Parathyroid adenoma (tissue), 2 donors: Measurements from ENCODE around the gene ACTL6B.
"Not testable (repeated sequence)": the region's sequence is repeated elsewhere in the genome, so short reads cannot be mapped to it uniquely, and the experiment has no call there.

Experiments used
- H2AFZ ChIP-seq: fragments of 300-600 bp; sonication (generic); one replicate; pipeline ENCODE4 v1.7.0; 2017; ENCODE audit warnings: antibody characterized with exemption, mild to moderate bottlenecking
- H3K27ac ChIP-seq: fragments of 300-600 bp; sonication (generic); one replicate; pipeline ENCODE4 v1.7.0; 2017
- H3K27me3 ChIP-seq: fragments of 300-600 bp; sonication (generic); one replicate; pipeline ENCODE4 v1.7.0; 2017; ENCODE audit warnings: low read length; ENCODE audit not compliant: control insufficient read depth, insufficient read depth
- H3K36me3 ChIP-seq: fragments of 300-600 bp; sonication (generic); one replicate; pipeline ENCODE4 v1.7.0; 2017; ENCODE audit warnings: low read length; ENCODE audit not compliant: control insufficient read depth, insufficient read depth
- H3K4me1 ChIP-seq: fragments of 300-600 bp; sonication (generic); one replicate; pipeline ENCODE4 v1.7.0; 2017; ENCODE audit warnings: control low read depth
- H3K4me2 ChIP-seq: fragments of 300-600 bp; sonication (generic); one replicate; pipeline ENCODE4 v1.7.0; 2017; ENCODE audit warnings: low read length
- H3K4me3 ChIP-seq: fragments of 300-600 bp; sonication (generic); one replicate; pipeline ENCODE4 v1.7.0; 2017; ENCODE audit warnings: low read depth, low read length
- H3K79me2 ChIP-seq: fragments of 300-600 bp; sonication (generic); one replicate; pipeline ENCODE4 v1.7.0; 2017; ENCODE audit warnings: control low read depth
- H3K9ac ChIP-seq: fragments of 300-600 bp; sonication (generic); one replicate; pipeline ENCODE4 v1.7.0; 2017; ENCODE audit warnings: mild to moderate bottlenecking
- H3K9me3 ChIP-seq: fragments of 300-600 bp; sonication (generic); one replicate; pipeline ENCODE4 v1.7.0; 2017; ENCODE audit warnings: low read length; ENCODE audit not compliant: control insufficient read depth
- TF ChIP-seq, protein P1 (sequence below): fragments of 300-600 bp; sonication (generic); IDR thresholded peaks from one replicate; pipeline ENCODE4 v1.7.0; 2017; ENCODE audit warnings: antibody characterized with exemption, mild to moderate bottlenecking
- donor health status: primary hyperparathyroidism.

Gene ACTL6B

GRCh38 chr7:100655908-100656674, at the start of gene ACTL6B:
Gene ACTL6B (minus strand): TSS chr7:100656448. CDS start chr7:100656354, 94 bp downstream.
- Histone ChIP-seq H3K4me2 (peak within 1 kb of the TSS; percentile 6), H3K4me3 (no peak within 1 kb of the TSS), H2AFZ (peak within 1 kb of the TSS; percentile 98), H3K9me3 (no peaks in the 10 kb centered on the region), H3K4me1 (peaks cover 4% of the 10 kb centered on the region), H3K27ac (peak within 1 kb of the TSS; percentile 47), H3K9ac (peak within 1 kb of the TSS; percentile 28), H3K79me2 (no peaks in the 10 kb centered on the region), H3K36me3 (no peaks in the 10 kb centered on the region), H3K27me3 (no peaks in the 10 kb centered on the region)
- TF ChIP-seq, protein P1, sequence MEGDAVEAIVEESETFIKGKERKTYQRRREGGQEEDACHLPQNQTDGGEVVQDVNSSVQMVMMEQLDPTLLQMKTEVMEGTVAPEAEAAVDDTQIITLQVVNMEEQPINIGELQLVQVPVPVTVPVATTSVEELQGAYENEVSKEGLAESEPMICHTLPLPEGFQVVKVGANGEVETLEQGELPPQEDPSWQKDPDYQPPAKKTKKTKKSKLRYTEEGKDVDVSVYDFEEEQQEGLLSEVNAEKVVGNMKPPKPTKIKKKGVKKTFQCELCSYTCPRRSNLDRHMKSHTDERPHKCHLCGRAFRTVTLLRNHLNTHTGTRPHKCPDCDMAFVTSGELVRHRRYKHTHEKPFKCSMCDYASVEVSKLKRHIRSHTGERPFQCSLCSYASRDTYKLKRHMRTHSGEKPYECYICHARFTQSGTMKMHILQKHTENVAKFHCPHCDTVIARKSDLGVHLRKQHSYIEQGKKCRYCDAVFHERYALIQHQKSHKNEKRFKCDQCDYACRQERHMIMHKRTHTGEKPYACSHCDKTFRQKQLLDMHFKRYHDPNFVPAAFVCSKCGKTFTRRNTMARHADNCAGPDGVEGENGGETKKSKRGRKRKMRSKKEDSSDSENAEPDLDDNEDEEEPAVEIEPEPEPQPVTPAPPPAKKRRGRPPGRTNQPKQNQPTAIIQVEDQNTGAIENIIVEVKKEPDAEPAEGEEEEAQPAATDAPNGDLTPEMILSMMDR = no peak

DNA sequence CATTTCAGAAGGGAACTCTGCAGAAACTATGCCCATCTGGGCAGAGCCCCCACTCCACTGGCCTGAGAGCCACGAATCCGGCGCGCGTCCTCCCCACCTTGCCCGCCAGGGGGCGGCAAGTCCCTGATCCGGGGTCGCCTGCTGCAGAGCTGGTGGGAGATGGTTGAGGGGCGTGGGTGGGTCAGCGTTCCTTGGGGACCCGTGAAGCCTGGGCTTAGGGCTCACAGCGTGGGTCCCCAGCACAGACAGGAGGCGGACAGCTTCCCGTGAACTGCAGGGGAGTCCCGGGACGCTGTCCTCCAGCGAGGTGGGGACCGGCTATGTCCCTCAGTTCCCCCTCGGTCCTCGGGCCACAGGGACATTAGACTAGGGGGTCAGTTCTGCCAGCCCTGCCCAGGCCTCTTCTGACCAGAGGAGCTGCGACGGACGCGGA, 49.1 kb upstream of the ACTL6B start:
- H3K4me2 ChIP-seq = peak overlapping the region; percentile 87
- TF ChIP-seq, protein P1 = peak; percentile 97
- peak overlapping the region; percentile 98 for H2AFZ ChIP-seq
- peaks cover 5% of the 10 kb centered on the region for H3K4me1 ChIP-seq
- H3K27ac ChIP-seq = peak overlapping the region; percentile 89
- H3K9ac ChIP-seq = peak overlapping the region; percentile 96
- peak overlapping the region; percentile 99 for H3K4me3 ChIP-seq
- H3K27me3 ChIP-seq = no peaks in the 10 kb centered on the region
- H3K36me3 ChIP-seq = no peaks in the 10 kb centered on the region
- H3K9me3 ChIP-seq = no peaks in the 10 kb centered on the region
- H3K79me2 ChIP-seq = no peaks in the 10 kb centered on the region

GRCh38 chr7:100701089-100701488, 44.8 kb upstream of the ACTL6B start:
- H2AFZ ChIP-seq, H3K79me2 ChIP-seq, H3K4me3 ChIP-seq, H3K36me3 ChIP-seq, H3K4me1 ChIP-seq, H3K4me2 ChIP-seq, H3K27ac ChIP-seq, H3K27me3 ChIP-seq, H3K9me3 ChIP-seq, H3K9ac ChIP-seq: not testable (repeated sequence)

DNA sequence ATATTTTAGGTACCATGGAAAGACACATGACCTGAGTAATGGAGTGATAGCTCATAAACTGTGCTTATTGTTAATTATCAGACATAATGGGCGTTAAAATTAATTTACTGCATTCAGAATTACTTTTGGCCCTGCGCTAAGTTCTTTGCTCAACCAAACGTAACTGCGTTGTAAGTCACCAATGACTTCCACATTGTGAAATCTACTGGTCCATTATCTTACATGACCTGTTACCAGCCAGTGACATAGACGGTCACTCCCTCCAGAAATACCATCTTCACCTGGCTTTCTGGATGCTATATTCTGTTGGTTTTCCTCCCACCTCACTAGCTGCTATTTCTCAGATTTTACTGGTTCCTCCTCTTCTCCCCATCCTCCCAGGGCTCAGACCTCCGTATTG, 42.8 kb upstream of the ACTL6B start:
- Histone ChIP-seq H3K4me1 (no peaks in the 10 kb centered on the region), H3K4me3 (no peak overlapping the region), H3K9ac (no peak overlapping the region), H2AFZ (no peak overlapping the region), H3K27ac (no peak overlapping the region), H3K79me2 (no peaks in the 10 kb centered on the region), H3K4me2 (no peak overlapping the region), H3K27me3 (no peaks in the 10 kb centered on the region), H3K36me3 (no peaks in the 10 kb centered on the region), H3K9me3 (no peaks in the 10 kb centered on the region)
- TF ChIP-seq, protein P1 = no peak

- H3K79me2 ChIP-seq = peaks cover 8% of the 10 kb centered on the region
- no peak overlapping the region for H3K4me3 ChIP-seq
- no peak overlapping the region for H3K27ac ChIP-seq
- H3K36me3 ChIP-seq = no peaks in the 10 kb centered on the region
- no peaks in the 10 kb centered on the region for H3K9me3 ChIP-seq
- H3K4me2 ChIP-seq = no peak overlapping the region
- peaks cover 16% of the 10 kb centered on the region for H3K4me1 ChIP-seq
- no peak overlapping the region for H3K9ac ChIP-seq
- H3K27me3 ChIP-seq = no peaks in the 10 kb centered on the region
- H2AFZ ChIP-seq = no peak overlapping the region
- TF ChIP-seq, protein P1 = no peak
These were observed 39.9 kb upstream of the ACTL6B start for GRCh38 chr7:100696123-100696521.
